Cardiac fibroblast (primary cell): Measurements from ENCODE around the gene AFF3.
A peak's percentile ranks its signal among the peaks of the same experiment; 100 is the strongest.

Source experiments
- DNase-seq, 2 donors: peaks; one replicate each; pipeline versions ENCODE4 v3.0.0 to v3.0.0-alpha.2; 2010; ENCODE audit warnings: low read depth in 2 of 2
- H3K4me3 ChIP-seq, 2 donors: replicated peaks in 1 of 2; 1 replicate in 1 of 2; 2 replicates in 1 of 2; pipeline ENCODE4 v1.5.1; 2011; ENCODE audit warnings: low read depth in 2 of 2, low read length in 2 of 2, mild to moderate bottlenecking in 2 of 2, moderate library complexity in 1 of 2
- TF ChIP-seq, protein P1 (sequence below): IDR thresholded peaks from one replicate; pipeline ENCODE4 v1.5.1; 2011; ENCODE audit warnings: low read depth, mild to moderate bottlenecking, low read length, inconsistent platforms

Gene AFF3

DNA sequence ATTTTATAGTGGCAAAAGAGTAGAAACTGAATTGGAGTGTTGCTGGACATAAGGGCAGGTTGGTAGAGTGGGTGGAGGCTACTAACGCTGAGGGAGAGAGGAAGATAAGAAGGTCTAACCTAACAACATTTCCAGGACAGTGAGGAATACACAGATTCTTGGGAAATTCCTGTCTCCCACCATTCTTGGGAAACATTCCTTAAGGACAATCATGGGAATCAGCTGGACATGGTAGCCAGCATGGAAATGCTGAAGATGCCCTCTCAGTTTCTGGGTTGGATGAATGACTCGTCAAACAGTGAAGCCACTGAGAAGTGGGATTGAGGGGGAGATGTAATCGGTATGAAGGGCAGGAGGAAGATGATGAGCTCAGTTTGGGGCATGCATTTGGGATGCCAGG lies 265.4 kb downstream of the AFF3 start:
- TF ChIP-seq, protein P1, sequence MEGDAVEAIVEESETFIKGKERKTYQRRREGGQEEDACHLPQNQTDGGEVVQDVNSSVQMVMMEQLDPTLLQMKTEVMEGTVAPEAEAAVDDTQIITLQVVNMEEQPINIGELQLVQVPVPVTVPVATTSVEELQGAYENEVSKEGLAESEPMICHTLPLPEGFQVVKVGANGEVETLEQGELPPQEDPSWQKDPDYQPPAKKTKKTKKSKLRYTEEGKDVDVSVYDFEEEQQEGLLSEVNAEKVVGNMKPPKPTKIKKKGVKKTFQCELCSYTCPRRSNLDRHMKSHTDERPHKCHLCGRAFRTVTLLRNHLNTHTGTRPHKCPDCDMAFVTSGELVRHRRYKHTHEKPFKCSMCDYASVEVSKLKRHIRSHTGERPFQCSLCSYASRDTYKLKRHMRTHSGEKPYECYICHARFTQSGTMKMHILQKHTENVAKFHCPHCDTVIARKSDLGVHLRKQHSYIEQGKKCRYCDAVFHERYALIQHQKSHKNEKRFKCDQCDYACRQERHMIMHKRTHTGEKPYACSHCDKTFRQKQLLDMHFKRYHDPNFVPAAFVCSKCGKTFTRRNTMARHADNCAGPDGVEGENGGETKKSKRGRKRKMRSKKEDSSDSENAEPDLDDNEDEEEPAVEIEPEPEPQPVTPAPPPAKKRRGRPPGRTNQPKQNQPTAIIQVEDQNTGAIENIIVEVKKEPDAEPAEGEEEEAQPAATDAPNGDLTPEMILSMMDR = no peak
- no peak for DNase-seq

DNA sequence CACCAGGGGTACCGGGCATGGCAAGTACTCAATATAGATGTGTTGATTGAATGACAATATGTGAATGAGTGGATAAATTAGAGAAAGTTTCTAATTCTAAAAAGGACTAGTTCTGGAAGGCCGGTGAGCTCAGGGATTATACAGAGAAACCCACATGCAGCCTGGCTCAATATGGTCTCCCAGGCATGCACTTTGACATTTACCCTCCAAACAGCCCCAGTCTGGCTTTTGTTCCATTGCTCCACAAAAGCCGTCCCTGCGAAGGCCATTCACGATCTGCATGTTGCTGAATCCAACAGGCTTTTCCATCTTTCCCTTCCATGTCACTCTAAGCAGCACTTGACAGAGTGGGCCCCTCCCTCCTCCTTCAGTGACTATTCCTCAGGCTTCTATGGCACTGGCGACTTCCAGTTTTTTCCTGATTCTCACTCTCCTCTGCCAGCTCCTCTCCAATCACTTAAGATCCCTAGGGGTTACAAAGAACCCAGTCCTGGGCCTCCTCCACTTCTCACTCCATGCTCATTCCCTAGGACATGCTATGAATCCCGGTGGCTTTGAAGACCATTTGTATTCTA lies 266.7 kb downstream of the AFF3 start:
- TF ChIP-seq, protein P1 = no peak
- no peak overlapping the region for H3K4me3 ChIP-seq

More for the DNA sequence above, 265.4 kb downstream of the AFF3 start:
- H3K4me3 ChIP-seq = no peak overlapping the region

DNA sequence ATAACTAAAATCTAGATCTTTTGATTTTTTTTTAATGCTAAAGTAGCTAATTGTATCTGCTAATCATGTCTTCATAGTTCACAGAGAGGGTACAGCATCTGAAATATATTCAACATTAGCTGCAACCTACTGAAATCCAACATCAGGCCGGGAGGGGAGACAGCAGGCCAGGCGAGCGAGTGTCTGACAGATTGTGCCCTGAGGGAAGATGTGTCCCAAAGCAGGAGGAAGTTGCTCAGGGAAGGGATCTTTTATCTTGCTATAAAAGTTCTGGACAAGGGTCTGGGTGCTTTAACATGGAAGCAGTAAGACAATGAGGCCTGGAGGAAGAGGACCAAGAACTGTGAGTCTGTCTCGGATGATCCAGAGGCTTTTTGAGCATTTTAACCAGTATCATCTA lies 274.1 kb downstream of the AFF3 start:
- no peak overlapping the region for H3K4me3 ChIP-seq
- no peak for DNase-seq
- TF ChIP-seq, protein P1 = no peak

More for the DNA sequence above, 266.7 kb downstream of the AFF3 start:
- no peak for DNase-seq

DNA sequence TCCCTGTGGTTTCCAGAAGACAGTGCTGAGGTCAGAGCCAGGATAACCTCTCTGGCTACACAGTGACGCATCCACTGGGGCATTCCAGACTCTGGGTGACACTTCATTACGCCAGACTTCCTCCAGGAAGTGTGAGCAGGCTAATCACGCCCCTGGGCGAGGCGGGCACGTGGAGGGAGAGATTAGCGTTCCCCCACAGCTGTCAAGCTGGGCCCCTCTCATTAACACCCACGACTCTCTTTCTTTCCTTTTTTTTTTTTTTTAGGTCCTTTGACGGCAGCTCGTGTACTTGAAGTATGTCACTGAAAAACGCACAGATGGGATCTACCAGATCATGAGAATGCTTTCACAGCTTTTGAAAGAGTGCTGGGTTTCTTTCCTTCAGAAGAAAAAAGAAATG lies 274.6 kb downstream of the AFF3 start:
- peak; percentile 41 to 57 for DNase-seq
- TF ChIP-seq, protein P1 = no peak
- H3K4me3 ChIP-seq = no peak overlapping the region

DNA sequence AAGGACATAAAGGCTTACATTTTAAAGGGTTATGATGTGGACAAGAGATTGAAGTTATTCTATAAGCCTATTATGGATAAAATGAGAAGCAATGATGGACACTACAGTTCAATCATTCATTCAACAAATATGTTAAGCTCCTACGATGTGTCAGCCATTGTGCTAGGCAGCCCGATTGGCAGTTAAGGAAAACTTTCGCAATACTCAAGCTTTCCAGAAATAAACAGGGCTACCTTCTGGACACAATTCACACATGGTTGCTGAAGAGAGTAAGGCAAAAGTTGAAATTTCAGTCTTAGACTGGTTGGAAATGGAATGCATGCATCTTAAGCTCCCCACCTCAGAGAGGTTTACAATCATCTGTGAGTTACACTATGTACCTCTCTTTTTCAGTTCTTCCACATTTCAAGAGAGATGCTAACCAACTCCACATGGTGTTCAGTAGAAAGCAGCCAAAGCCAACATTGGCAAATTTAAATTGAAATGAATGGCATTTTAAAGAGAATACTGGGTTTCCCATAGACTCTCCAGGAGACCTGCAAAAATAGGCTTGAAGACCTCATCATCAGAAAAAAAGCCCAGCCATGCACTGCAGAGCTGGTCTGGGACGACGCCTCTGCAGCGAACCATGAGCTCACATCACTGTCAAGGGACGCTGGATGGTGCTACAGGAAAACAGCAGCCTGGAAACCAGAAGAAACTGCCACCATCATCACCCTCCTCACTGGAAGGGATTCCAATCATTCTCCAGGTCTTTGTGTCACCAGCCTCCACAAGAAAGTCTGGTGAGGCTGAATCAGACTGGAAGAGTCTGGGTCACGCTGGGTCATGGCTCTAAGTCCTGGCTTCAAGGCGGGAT lies 276.3 kb downstream of the AFF3 start:
- H3K4me3 ChIP-seq = no peak overlapping the region
- TF ChIP-seq, protein P1 = no peak
- no peak for DNase-seq

DNA sequence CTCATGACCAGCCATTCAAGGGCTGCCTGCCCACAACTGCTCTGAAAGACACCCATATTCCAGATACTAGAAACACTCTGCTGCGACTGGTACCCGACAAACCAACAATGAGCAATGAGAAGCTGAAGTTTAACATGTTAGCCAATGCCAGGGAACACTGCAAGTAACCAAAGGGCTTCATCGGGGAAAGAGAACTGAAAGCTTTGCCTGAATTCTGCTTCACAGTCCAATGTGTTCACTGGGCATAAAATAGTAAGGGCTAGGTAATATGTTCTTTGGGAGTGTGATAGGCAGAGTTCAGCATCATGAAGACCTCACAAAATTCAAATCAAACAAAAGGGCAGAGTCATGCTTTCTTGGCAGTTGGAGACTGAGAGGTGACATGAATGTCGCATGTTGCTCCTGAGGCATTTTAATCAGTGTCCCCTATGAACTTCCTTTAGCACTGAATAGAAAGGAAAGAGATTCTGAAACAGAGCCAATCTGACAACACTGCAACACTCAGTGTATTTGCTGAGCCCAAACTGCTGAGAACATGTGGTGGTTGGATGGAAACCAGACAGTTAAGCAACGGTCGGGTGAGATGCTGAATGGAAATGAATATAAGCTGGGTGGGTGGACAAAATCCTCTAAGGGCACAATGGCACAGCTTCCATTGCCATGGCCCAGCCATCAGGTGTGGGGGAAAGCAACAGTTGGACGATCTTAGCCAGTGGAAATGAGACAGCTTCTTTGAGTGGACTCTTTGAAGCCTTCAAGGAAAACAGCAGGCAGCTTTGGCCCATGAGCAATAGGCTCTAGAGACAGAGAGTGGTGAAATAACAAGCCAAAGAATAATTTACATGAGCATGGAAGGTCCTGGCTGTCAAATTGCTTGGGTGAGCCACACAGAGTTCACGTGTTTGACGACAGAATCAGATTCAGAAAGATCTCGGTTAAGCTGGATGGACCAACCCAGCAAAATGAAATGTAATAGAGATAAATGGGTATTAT lies 277.5 kb downstream of the AFF3 start:
- H3K4me3 ChIP-seq = no peak overlapping the region
- peak; percentile 51 to 63 for DNase-seq
- TF ChIP-seq, protein P1 = no peak
